GM12878 (cell line): ENCODE measurements around the gene KLHDC9. TPM values are rescaled to one million over a fixed set of nuclear protein-coding genes. Genes with fewer than 3 reads are reported as not detected.

Experiments
- ATF2 ChIP-seq: IDR thresholded peaks from 2 replicates; pipeline ENCODE4 v1.6.1; 2012; ENCODE audit warnings: low read length, inconsistent platforms
- CHD1 ChIP-seq: IDR thresholded peaks from 2 replicates; pipeline ENCODE4 v1.6.1; 2012; ENCODE audit warnings: low read depth, low read length, improper control_type of control experiment
- CUX1 ChIP-seq: IDR thresholded peaks from 2 replicates; pipeline ENCODE4 v1.6.1; 2012; ENCODE audit warnings: improper control_type of control experiment, low read depth, low read length; ENCODE audit not compliant: insufficient replicate concordance
- FOXM1 ChIP-seq: IDR thresholded peaks from 2 replicates; pipeline ENCODE4 v1.6.1; 2012; ENCODE audit warnings: low read depth, mild to moderate bottlenecking, inconsistent platforms, low read length, moderate library complexity
- HDAC2 ChIP-seq: fragments of 200-600 bp; sonication (generic); IDR thresholded peaks from 2 replicates; pipeline ENCODE4 v1.6.1; 2017
- HDGF ChIP-seq: fragments of 450-650 bp; IDR thresholded peaks from 2 replicates; pipeline ENCODE4 v1.6.1; 2016; ENCODE audit warnings: antibody characterized with exemption
- IRF4 ChIP-seq: IDR thresholded peaks from 2 replicates; pipeline ENCODE4 v1.6.1; 2011; ENCODE audit warnings: low read depth, low read length
- MEF2A ChIP-seq: IDR thresholded peaks from 2 replicates; pipeline ENCODE4 v1.6.1; 2011; ENCODE audit warnings: low read depth, mild to moderate bottlenecking, low read length, moderate library complexity; ENCODE audit not compliant: insufficient read depth
- MLLT1 ChIP-seq: fragments of 450-650 bp; IDR thresholded peaks from 2 replicates; pipeline ENCODE4 v1.6.1; 2016; ENCODE audit warnings: mild to moderate bottlenecking
- RELB ChIP-seq: fragments of 450-650 bp; IDR thresholded peaks from 2 replicates; pipeline ENCODE4 v1.6.1; 2017; ENCODE audit warnings: low read depth, mild to moderate bottlenecking, moderate library complexity
- SP1 ChIP-seq: IDR thresholded peaks from one replicate; pipeline ENCODE4 v1.6.1; 2011; ENCODE audit warnings: low read depth, low read length
- SPI1 ChIP-seq: IDR thresholded peaks from 2 replicates; pipeline ENCODE4 v1.6.1; 2011; ENCODE audit warnings: low read depth, mild to moderate bottlenecking, low read length, moderate library complexity, borderline replicate concordance; ENCODE audit not compliant: insufficient read depth
- SREBF1 ChIP-seq: IDR thresholded peaks from 2 replicates; pipeline ENCODE4 v1.6.1; 2012; ENCODE audit warnings: mild to moderate bottlenecking, low read length
- TBL1XR1 ChIP-seq: IDR thresholded peaks from 2 replicates; pipeline ENCODE4 v1.6.1; 2012; ENCODE audit warnings: low read depth, low read length, improper control_type of control experiment
- ZBED1 ChIP-seq: IDR thresholded peaks from 2 replicates; pipeline ENCODE4 v1.6.1; 2016; ENCODE audit warnings: borderline replicate concordance
- ZBTB33 ChIP-seq: fragments of 450-650 bp; IDR thresholded peaks from 2 replicates; pipeline ENCODE4 v1.6.1; 2017; ENCODE audit warnings: mild to moderate bottlenecking
- polyA plus RNA-seq, 11 experiments: library from polyadenylated mRNA; depleted of rRNA in 4 of 11; unstranded in 6 of 11; stranded (reverse) in 5 of 11; fragments of >200 nt; fragmentation: Nextera tagmentation in 4 of 11; fragmentation: Illumina TruSeq in 1 of 11; extraction: Ambion mirVana in 4 of 11; extraction: Trizol in 1 of 11; gene quantifications; 1 replicate in 1 of 11; 2 replicates in 10 of 11; pipeline versions ENCODE4 v1.2.1 to v1.2.3, GENCODE V29; 2011 to 2016; ENCODE audit warnings: inconsistent platforms in 2 of 11, missing spikeins in 2 of 11, low read depth in 1 of 11
- total RNA-seq, 4 experiments: library from RNA; depleted of rRNA in 3 of 4; stranded (reverse); fragments of >200 nt in 3 of 4; fragmentation: Illumina TruSeq in 1 of 4; extraction: Trizol in 1 of 4; gene quantifications; 2 replicates each; pipeline versions ENCODE4 v1.2.1 to v1.2.3, GENCODE V29; 2013 to 2021

The KLHDC9 gene
- total and polyA plus RNA-seq, 10 of the 15 experiments (the other 5 are each of a cell fraction or from before 2014, with no cell fraction given): 0.66 to 4.9 (median 2.6) TPM

- TF ChIP-seq ZBTB33 (no peak), MLLT1 (peak; percentile 33; the same call in 1 of the 2 replicates), SP1 (no peak), HDAC2 (no peak), SREBF1 (no peak), CHD1 (no peak), IRF4 (no peak), RELB (0 out of 2 replicates have a peak, but pooled peaks have one; percentile 74), ZBED1 (peak; percentile 34; the same call in 1 of the 2 replicates), ATF2 (no peak), HDGF (0 out of 2 replicates have a peak, but pooled peaks have one; percentile 68), FOXM1 (no peak), CUX1 (no peak), TBL1XR1 (peak; percentile 49; the same call in 1 of the 2 replicates), MEF2A (no peak), SPI1 (no peak)
Measured at GRCh38 chr1:161117759-161118581, 19.8 kb downstream of the KLHDC9 start, which contains the start of the genes NIT1 and PFDN2 (continued).
